ENCODE measurements around the gene MDM2. TPM values are rescaled to one million over a fixed set of nuclear protein-coding genes. Genes with fewer than 3 reads are reported as not detected.

The MDM2 gene
- total and polyA plus RNA-seq, 2 donors (not counting 3 experiments of a cell fraction or from before 2014, with no cell fraction given) = 16.7 to 270 TPM

GRCh38 chr12:68792952-68793351 lies 15.0 kb upstream of the MDM2 start:
- H2AFZ ChIP-seq (ENCODE audit: low read depth, low read length) = no peak overlapping the region
- H3K9me3 ChIP-seq (replicated peaks; ENCODE audit: control insufficient read depth, insufficient read depth, low read length) = no peaks in the 10 kb centered on the region
- peak; percentile 31 for FAIRE-seq
- no peak for TF ChIP-seq JUN (IDR thresholded peaks at IDR 0.05; ENCODE audit: borderline replicate concordance, insufficient read depth, insufficient read length, low read depth)
- TF ChIP-seq POLR2AphosphoS5 (IDR thresholded peaks at IDR 0.05; ENCODE audit: insufficient read depth, low read depth, low read length) = no peak
- TF ChIP-seq EZH2 (IDR thresholded peaks at IDR 0.05; ENCODE audit: borderline replicate concordance, low read depth, low read length, severe bottlenecking) = no peak
- no peak for TF ChIP-seq CTCF (IDR thresholded peaks at IDR 0.05; ENCODE audit: extremely low read depth in 1 of 2, insufficient read depth in 1 of 2, low read depth in 1 of 2, low read length in 2 of 2)
- TF ChIP-seq GATA2 (IDR thresholded peaks at IDR 0.05; ENCODE audit: insufficient read depth, insufficient read length, low read depth, low read length) = no peak
- TF ChIP-seq FOS (IDR thresholded peaks at IDR 0.05; ENCODE audit: borderline replicate concordance, insufficient read depth, low read length) = no peak
- TF ChIP-seq POLR2A (IDR thresholded peaks at IDR 0.05; ENCODE audit: low read depth, low read length) = no peak
- TF ChIP-seq MAX (IDR thresholded peaks at IDR 0.05; ENCODE audit: insufficient read depth, insufficient read length) = no peak
- TF ChIP-seq MYC (IDR thresholded peaks at IDR 0.05; ENCODE audit: low read depth, low read length) = no peak
- peak; percentile 88 for DNase-seq (ENCODE audit: low read depth, low spot score)
- H3K4me1 ChIP-seq (ENCODE audit: control insufficient read depth, extremely low read depth, insufficient read depth, low read length) = peaks cover 6% of the 10 kb centered on the region
- H3K79me2 ChIP-seq (ENCODE audit: control insufficient read depth, insufficient read depth, low read length) = no peaks in the 10 kb centered on the region
- H3K4me3 ChIP-seq (replicated peaks in 1 of 3; ENCODE audit: insufficient read depth in 1 of 3, low read depth in 1 of 3, low read length in 3 of 3) = no peak overlapping the region
- H3K27ac ChIP-seq (ENCODE audit: insufficient read depth, low read depth, low read length) = no peak overlapping the region
- dilution Hi-C loops (cut with MboI; ENCODE audit: extremely low pct_ligation_motif_present, low sequenced_read_pairs) = no loop called here
- H3K36me3 ChIP-seq (ENCODE audit: control insufficient read depth in 2 of 2, extremely low read depth in 1 of 2, insufficient read depth in 2 of 2, low read length in 2 of 2) = no peaks in the 10 kb centered on the region
- ChIA-PET POLR2A (no interaction called here), CTCF (interaction anchor here (0.7 kb wide), 1 partner anchor 15 kb away, joined by 5 read pairs; the partner anchor contains the start of gene MDM2)
- H3K27me3 ChIP-seq (ENCODE audit: control insufficient read depth in 2 of 2, insufficient read depth in 2 of 2, low read length in 2 of 2) = no peaks in the 10 kb centered on the region
- H4K20me1 ChIP-seq (replicated peaks; ENCODE audit: control insufficient read depth, extremely low read depth, insufficient read depth, low read length) = no peaks in the 10 kb centered on the region
- no peak overlapping the region for H3K9ac ChIP-seq (replicated peaks; ENCODE audit: extremely low read depth, insufficient read depth, low read length)
- no TSS peak for BruUV-seq (replicated peaks)
- intact Hi-C loops (cut with micrococcal nuclease) = no loop called here
- H3K4me2 ChIP-seq (ENCODE audit: insufficient read depth, low read length) = no peak overlapping the region
- H3K9me1 ChIP-seq (replicated peaks; ENCODE audit: control insufficient read depth, extremely low read depth, insufficient read depth, low read length) = no peaks in the 10 kb centered on the region
